Panc1 (cell line): ENCODE measurements around the gene CIB1. TPM values are rescaled to one million over a fixed set of nuclear protein-coding genes. Genes with fewer than 3 reads are reported as not detected.

ENCODE experiments used
- ATAC-seq: fragments of 200-7000 bp; cut with Tn5 transposase; 2 replicates; pipeline ENCODE4 v1.9.1; 2020; ENCODE audit warnings: mild to moderate bottlenecking, moderate library complexity
- BruUV-seq: library from RNA; stranded (reverse); fragments of 400-500 nt; replicated peaks from 2 replicates; lab custom pipeline; 2021; lab: Mats Ljungman, UMichigan
- CTCF ChIA-PET: fragments of 300-600 bp; sonication (Branson Sonifier 250); formaldehyde crosslinking; loops from one replicate; lab custom pipeline; 2022; ENCODE audit warnings: antibody characterized with exemption; lab: Charles Lee
- POLR2A ChIA-PET: fragments of 300-600 bp; sonication (Branson Sonifier 250); formaldehyde crosslinking; loops from one replicate; lab custom pipeline; 2022; ENCODE audit warnings: antibody characterized with exemption; lab: Charles Lee
- DNase-seq: peaks from one replicate; pipeline ENCODE4 v3.0.0-alpha.2; 2010; ENCODE audit warnings: low read depth, low spot score
- H3K27ac ChIP-seq: 2 replicates; pipeline ENCODE4 v1.5.1; 2011; ENCODE audit warnings: mild to moderate bottlenecking, low read length, inconsistent platforms
- H3K27me3 ChIP-seq: fragments of 200-500 bp; sonication (Bioruptor generic); 2 replicates; pipeline ENCODE4 v1.6.0; 2014; ENCODE audit warnings: low read length, inconsistent platforms; ENCODE audit not compliant: control insufficient read depth, insufficient read depth
- H3K36me3 ChIP-seq: fragments of 200-500 bp; sonication (Bioruptor generic); 2 replicates; pipeline ENCODE4 v1.5.1; 2014; ENCODE audit warnings: inconsistent platforms, mild to moderate bottlenecking, low read length, moderate library complexity; ENCODE audit not compliant: control insufficient read depth, insufficient read depth
- H3K4me1 ChIP-seq: 2 replicates; pipeline ENCODE4 v1.5.1; 2011; ENCODE audit warnings: inconsistent platforms, mild to moderate bottlenecking, low read length, moderate library complexity; ENCODE audit not compliant: control insufficient read depth, insufficient read depth
- H3K4me3 ChIP-seq, 2 experiments: 2 replicates each; pipeline ENCODE4 v1.5.1; 2011 to 2012; ENCODE audit warnings: low read depth in 2 of 2, low read length in 2 of 2, mild to moderate bottlenecking in 2 of 2, inconsistent platforms in 1 of 2, moderate library complexity in 1 of 2
- H3K9me3 ChIP-seq: fragments of 200-500 bp; sonication (Bioruptor generic); 2 replicates; pipeline ENCODE4 v1.5.1; 2014; ENCODE audit warnings: low read depth, mild to moderate bottlenecking, inconsistent platforms, low read length, moderate library complexity; ENCODE audit not compliant: control insufficient read depth, insufficient read depth
- POLR2AphosphoS5 ChIP-seq: IDR thresholded peaks from 2 replicates; pipeline ENCODE4 v1.6.1; 2012; ENCODE audit warnings: mild to moderate bottlenecking, low read depth, low read length, moderate library complexity
- SIN3A ChIP-seq: IDR thresholded peaks from 2 replicates; pipeline ENCODE4 v1.6.1; 2012; ENCODE audit warnings: low read depth, mild to moderate bottlenecking, low read length, moderate library complexity, borderline replicate concordance; ENCODE audit not compliant: insufficient read depth
- TCF7L2 ChIP-seq: IDR thresholded peaks from 2 replicates; pipeline ENCODE4 v1.6.1; 2011; ENCODE audit warnings: mild to moderate bottlenecking, low read depth, low read length, inconsistent platforms
- in situ Hi-C: cut with HindIII; loops from 2 replicates; pipeline ENCODE4 v1.10.0; 2016; ENCODE audit warnings: low sequenced_read_pairs, low pct_unique_long_range_greater_than_20kb
- intact Hi-C: fragments of 100-400 bp; cut with micrococcal nuclease; formaldehyde crosslinking; loops from one replicate; pipeline ENCODE4 v1.10.0; 2022; ENCODE audit not compliant: unreplicated experiment
- total RNA-seq: library from RNA; stranded (reverse); gene quantifications from one replicate; pipeline ENCODE4 v1.2.1, GENCODE V29; 2021; ENCODE audit not compliant: unreplicated experiment
- TF ChIP-seq, protein P1 (sequence below), 2 experiments: IDR thresholded peaks; 2 replicates each; pipeline ENCODE4 v1.6.1; 2011 to 2012; ENCODE audit warnings: low read depth in 2 of 2, control low read depth in 1 of 2, low read length in 1 of 2, mild to moderate bottlenecking in 1 of 2, moderate library complexity in 1 of 2; ENCODE audit not compliant: insufficient read depth in 1 of 2
- TF ChIP-seq, protein P2 (sequence below): fragments of 450-650 bp; IDR thresholded peaks from 2 replicates; pipeline ENCODE4 v1.5.1; 2017; ENCODE audit warnings: mild to moderate bottlenecking

CIB1 gene
- total RNA-seq, 1 experiment from 2014 or later = 193 TPM

DNA sequence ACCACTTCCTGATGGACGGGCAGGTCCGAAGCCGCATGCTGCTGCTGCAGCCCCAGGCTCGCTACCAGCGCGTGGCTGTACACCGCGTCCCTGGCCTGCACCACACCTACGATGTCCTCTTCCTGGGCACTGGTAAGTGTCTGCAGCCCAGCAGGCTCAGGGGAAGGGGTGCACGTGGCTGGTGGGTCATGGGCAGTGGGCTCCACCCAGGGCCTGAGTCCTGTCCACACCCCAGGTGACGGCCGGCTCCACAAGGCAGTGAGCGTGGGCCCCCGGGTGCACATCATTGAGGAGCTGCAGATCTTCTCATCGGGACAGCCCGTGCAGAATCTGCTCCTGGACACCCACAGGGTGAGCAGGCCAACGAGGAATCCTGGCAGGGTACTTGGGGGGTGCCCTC is 8.7 kb downstream of the CIB1 start:
- ATAC-seq (0 out of 2 replicates have a peak, but pooled peaks have one; percentile 0), DNase-seq (no peak)
- intact Hi-C loops = no loop called here
- no peaks in the 10 kb centered on the region for H3K9me3 ChIP-seq
- H3K27ac ChIP-seq = peak overlapping the region; percentile 99
- no TSS peak for BruUV-seq
- in situ Hi-C loops = no loop called here
- no peak overlapping the region for H3K4me3 ChIP-seq
- peaks cover 29% of the 10 kb centered on the region for H3K36me3 ChIP-seq
- peaks cover 98% of the 10 kb centered on the region for H3K4me1 ChIP-seq
- TF ChIP-seq, protein P1, sequence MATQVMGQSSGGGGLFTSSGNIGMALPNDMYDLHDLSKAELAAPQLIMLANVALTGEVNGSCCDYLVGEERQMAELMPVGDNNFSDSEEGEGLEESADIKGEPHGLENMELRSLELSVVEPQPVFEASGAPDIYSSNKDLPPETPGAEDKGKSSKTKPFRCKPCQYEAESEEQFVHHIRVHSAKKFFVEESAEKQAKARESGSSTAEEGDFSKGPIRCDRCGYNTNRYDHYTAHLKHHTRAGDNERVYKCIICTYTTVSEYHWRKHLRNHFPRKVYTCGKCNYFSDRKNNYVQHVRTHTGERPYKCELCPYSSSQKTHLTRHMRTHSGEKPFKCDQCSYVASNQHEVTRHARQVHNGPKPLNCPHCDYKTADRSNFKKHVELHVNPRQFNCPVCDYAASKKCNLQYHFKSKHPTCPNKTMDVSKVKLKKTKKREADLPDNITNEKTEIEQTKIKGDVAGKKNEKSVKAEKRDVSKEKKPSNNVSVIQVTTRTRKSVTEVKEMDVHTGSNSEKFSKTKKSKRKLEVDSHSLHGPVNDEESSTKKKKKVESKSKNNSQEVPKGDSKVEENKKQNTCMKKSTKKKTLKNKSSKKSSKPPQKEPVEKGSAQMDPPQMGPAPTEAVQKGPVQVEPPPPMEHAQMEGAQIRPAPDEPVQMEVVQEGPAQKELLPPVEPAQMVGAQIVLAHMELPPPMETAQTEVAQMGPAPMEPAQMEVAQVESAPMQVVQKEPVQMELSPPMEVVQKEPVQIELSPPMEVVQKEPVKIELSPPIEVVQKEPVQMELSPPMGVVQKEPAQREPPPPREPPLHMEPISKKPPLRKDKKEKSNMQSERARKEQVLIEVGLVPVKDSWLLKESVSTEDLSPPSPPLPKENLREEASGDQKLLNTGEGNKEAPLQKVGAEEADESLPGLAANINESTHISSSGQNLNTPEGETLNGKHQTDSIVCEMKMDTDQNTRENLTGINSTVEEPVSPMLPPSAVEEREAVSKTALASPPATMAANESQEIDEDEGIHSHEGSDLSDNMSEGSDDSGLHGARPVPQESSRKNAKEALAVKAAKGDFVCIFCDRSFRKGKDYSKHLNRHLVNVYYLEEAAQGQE (IDR thresholded peaks at IDR 0.05; ENCODE audit: insufficient read depth in 1 of 2, low read depth in 2 of 2, low read length in 1 of 2) = no peak
- TF ChIP-seq TCF7L2 = no peak
- no peak for TF ChIP-seq SIN3A
- POLR2A ChIA-PET = no interaction called here
- H3K27me3 ChIP-seq = no peaks in the 10 kb centered on the region
- CTCF ChIA-PET = no interaction called here

DNA sequence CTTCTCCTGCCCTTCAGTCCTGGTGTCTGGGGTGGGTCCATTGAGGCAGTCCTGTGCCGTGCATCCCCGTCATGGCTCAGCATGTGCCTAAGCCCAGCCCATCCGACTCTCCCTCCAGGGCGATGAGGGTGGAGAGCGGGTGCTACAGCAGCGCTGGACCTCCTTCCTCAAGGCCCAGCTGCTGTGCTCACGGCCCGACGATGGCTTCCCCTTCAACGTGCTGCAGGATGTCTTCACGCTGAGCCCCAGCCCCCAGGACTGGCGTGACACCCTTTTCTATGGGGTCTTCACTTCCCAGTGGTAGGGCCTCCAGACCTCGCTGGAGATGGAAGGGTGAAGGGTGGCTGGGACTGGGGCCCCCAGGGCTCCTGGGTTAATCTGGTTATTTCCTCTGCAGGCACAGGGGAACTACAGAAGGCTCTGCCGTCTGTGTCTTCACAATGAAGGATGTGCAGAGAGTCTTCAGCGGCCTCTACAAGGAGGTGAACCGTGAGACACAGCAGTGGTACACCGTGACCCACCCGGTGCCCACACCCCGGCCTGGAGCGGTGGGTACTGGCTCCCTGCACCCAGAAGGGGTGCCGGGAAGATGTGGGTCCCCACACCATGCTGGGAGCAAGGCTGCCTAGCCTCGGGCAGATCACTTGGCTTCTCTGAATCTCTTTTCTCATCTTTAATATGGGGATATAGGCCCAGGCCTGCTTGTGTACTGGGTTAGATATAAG is 10.1 kb downstream of the CIB1 start:
- DNase-seq = no peak
- ATAC-seq = no peak
- no peak; the same call in 1 of the 2 replicates for TF ChIP-seq POLR2AphosphoS5
- TF ChIP-seq TCF7L2 = no peak
- TF ChIP-seq, protein P2, sequence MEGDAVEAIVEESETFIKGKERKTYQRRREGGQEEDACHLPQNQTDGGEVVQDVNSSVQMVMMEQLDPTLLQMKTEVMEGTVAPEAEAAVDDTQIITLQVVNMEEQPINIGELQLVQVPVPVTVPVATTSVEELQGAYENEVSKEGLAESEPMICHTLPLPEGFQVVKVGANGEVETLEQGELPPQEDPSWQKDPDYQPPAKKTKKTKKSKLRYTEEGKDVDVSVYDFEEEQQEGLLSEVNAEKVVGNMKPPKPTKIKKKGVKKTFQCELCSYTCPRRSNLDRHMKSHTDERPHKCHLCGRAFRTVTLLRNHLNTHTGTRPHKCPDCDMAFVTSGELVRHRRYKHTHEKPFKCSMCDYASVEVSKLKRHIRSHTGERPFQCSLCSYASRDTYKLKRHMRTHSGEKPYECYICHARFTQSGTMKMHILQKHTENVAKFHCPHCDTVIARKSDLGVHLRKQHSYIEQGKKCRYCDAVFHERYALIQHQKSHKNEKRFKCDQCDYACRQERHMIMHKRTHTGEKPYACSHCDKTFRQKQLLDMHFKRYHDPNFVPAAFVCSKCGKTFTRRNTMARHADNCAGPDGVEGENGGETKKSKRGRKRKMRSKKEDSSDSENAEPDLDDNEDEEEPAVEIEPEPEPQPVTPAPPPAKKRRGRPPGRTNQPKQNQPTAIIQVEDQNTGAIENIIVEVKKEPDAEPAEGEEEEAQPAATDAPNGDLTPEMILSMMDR = no peak
- TF ChIP-seq SIN3A = no peak
- TF ChIP-seq, protein P1 (IDR thresholded peaks at IDR 0.05; ENCODE audit: insufficient read depth in 1 of 2, low read depth in 2 of 2, low read length in 1 of 2) = no peak
- ChIA-PET CTCF (interaction anchor here (0.6 kb wide), 2 partner anchors 26 to 62 kb away, joined by 4 to 8 read pairs; partner anchors contain the start of gene TTLL13), POLR2A (no interaction called here)
- no peaks in the 10 kb centered on the region for H3K27me3 ChIP-seq
- no peak overlapping the region for H3K4me3 ChIP-seq
- intact Hi-C loops = no loop called here
- H3K9me3 ChIP-seq = no peaks in the 10 kb centered on the region
- peaks cover 98% of the 10 kb centered on the region for H3K4me1 ChIP-seq
- in situ Hi-C loops = no loop called here
- peak overlapping the region; percentile 99 for H3K27ac ChIP-seq
- peaks cover 29% of the 10 kb centered on the region for H3K36me3 ChIP-seq
- no TSS peak for BruUV-seq
